H1 (cell line): ENCODE results near the gene IL1RAPL1. TPM values are rescaled to one million over a fixed set of nuclear protein-coding genes. Genes with fewer than 3 reads are reported as not detected.

Experiments
- CTCF ChIA-PET: fragments of 300-600 bp; sonication (Branson Sonifier 250); formaldehyde crosslinking; loops from one replicate; lab custom pipeline; 2021; ENCODE audit not compliant: partially characterized antibody; lab: Charles Lee
- POLR2A ChIA-PET: fragments of 300-600 bp; sonication (Branson Sonifier 250); formaldehyde crosslinking; loops from one replicate; lab custom pipeline; 2021; ENCODE audit warnings: inconsistent platforms; ENCODE audit not compliant: partially characterized antibody; lab: Charles Lee
- DNase-seq, 2 experiments: peaks; one replicate each; pipeline versions ENCODE4 v3.0.0 to v3.0.0-alpha.2; 2010 to 2022; ENCODE audit warnings: low spot score in 2 of 2, low read depth in 1 of 2, mixed read lengths in 1 of 2
- FAIRE-seq: peaks from 2 replicates; lab custom pipeline; 2011; peaks lifted over from hg19 to GRCh38; lab: Jason Lieb, UNC
- H2AFZ ChIP-seq: 2 replicates; pipeline ENCODE4 v1.8.1; 2012; ENCODE audit warnings: low read length, inconsistent platforms
- H2AK5ac ChIP-seq: 2 replicates; pipeline ENCODE4 v1.6.1; 2013; ENCODE audit warnings: low read depth, low read length
- H2BK120ac ChIP-seq: replicated peaks from 2 replicates; pipeline ENCODE3; 2013; ENCODE audit warnings: low read depth, low read length, inconsistent platforms
- H2BK12ac ChIP-seq: 2 replicates; pipeline ENCODE4 v1.6.1; 2013; ENCODE audit warnings: low read depth, low read length
- H2BK15ac ChIP-seq: 2 replicates; pipeline ENCODE4 v1.6.1; 2013; ENCODE audit warnings: low read length
- H2BK20ac ChIP-seq: 2 replicates; pipeline ENCODE4 v1.6.1; 2013; ENCODE audit warnings: low read length
- H2BK5ac ChIP-seq: 2 replicates; pipeline ENCODE4 v1.6.1; 2013; ENCODE audit warnings: low read depth, low read length
- H3K14ac ChIP-seq: 2 replicates; pipeline ENCODE4 v1.6.1; 2013; ENCODE audit warnings: inconsistent platforms; ENCODE audit not compliant: insufficient read length
- H3K18ac ChIP-seq: 2 replicates; pipeline ENCODE4 v1.6.1; 2013; ENCODE audit warnings: low read length; ENCODE audit errors: extremely low read depth
- H3K23ac ChIP-seq: 2 replicates; pipeline ENCODE4 v1.6.1; 2013; ENCODE audit warnings: inconsistent platforms; ENCODE audit not compliant: insufficient read length
- H3K23me2 ChIP-seq: 2 replicates; pipeline ENCODE4 v1.6.1; 2013; ENCODE audit warnings: low read depth, low read length
- H3K27ac ChIP-seq: 2 replicates; pipeline ENCODE4 v1.6.1; 2011; ENCODE audit warnings: low read depth, low read length, inconsistent platforms
- H3K27me3 ChIP-seq, 4 experiments: replicated peaks in 1 of 4; 1 replicate in 1 of 4; 2 replicates in 3 of 4; pipeline versions ENCODE4 v1.6.1 to v1.8.1; 2011 to 2013; ENCODE audit warnings: low read length in 3 of 4, mild to moderate bottlenecking in 3 of 4, inconsistent platforms in 2 of 4, mixed read lengths in 2 of 4, moderate library complexity in 1 of 4; ENCODE audit not compliant: control insufficient read depth in 3 of 4, insufficient read depth in 3 of 4; ENCODE audit errors: extremely low read depth in 1 of 4
- H3K36me3 ChIP-seq, 4 experiments: 2 replicates each; pipeline versions ENCODE4 v1.6.1 to v1.8.1; 2011 to 2013; ENCODE audit warnings: mild to moderate bottlenecking in 4 of 4, low read length in 3 of 4, moderate library complexity in 2 of 4, control low read depth in 1 of 4, inconsistent platforms in 1 of 4; ENCODE audit not compliant: insufficient read depth in 4 of 4, control insufficient read depth in 2 of 4
- H3K4ac ChIP-seq: replicated peaks from 2 replicates; pipeline ENCODE3; 2013; ENCODE audit warnings: low read length, low read depth, mixed read lengths, inconsistent platforms; ENCODE audit not compliant: insufficient read length
- H3K4me1 ChIP-seq, 4 experiments: replicated peaks in 1 of 4; 1 replicate in 1 of 4; 2 replicates in 3 of 4; pipeline versions ENCODE4 v1.6.1 to v1.8.1; 2011 to 2013; ENCODE audit warnings: low read length in 3 of 4, inconsistent platforms in 2 of 4, mixed read lengths in 1 of 4; ENCODE audit not compliant: insufficient read depth in 4 of 4, control insufficient read depth in 3 of 4
- H3K4me2 ChIP-seq, 2 experiments: 2 replicates each; pipeline versions ENCODE4 v1.6.1 to v1.8.1; 2011 to 2013; ENCODE audit warnings: low read depth in 2 of 2, low read length in 2 of 2, control low read depth in 1 of 2, inconsistent platforms in 1 of 2, mild to moderate bottlenecking in 1 of 2; ENCODE audit not compliant: insufficient read depth in 1 of 2
- H3K4me3 ChIP-seq, 4 experiments: fragments of 200-600, 300-600 bp in 1 of 4; sonication (generic), shearing (Covaris generic), sonication (Bioruptor Twin) in 1 of 4; 2 replicates each; pipeline versions ENCODE4 v1.5.1 to v1.8.1; 2011 to 2016; ENCODE audit warnings: low read length in 4 of 4, low read depth in 3 of 4, control low read depth in 2 of 4, inconsistent platforms in 2 of 4, mild to moderate bottlenecking in 2 of 4, mixed read lengths in 1 of 4, moderate library complexity in 1 of 4; ENCODE audit not compliant: insufficient read depth in 2 of 4; ENCODE audit errors: extremely low read depth in 1 of 4
- H3K56ac ChIP-seq: replicated peaks from 2 replicates; pipeline ENCODE3; 2013; ENCODE audit warnings: low read depth, mild to moderate bottlenecking, mixed read lengths, low read length, inconsistent platforms; ENCODE audit not compliant: insufficient read length
- H3K79me1 ChIP-seq: 2 replicates; pipeline ENCODE4 v1.6.1; 2013; ENCODE audit warnings: low read depth, low read length, control low read depth
- H3K79me2 ChIP-seq, 2 experiments: 2 replicates each; pipeline versions ENCODE4 v1.6.1 to v1.8.1; 2012 to 2013; ENCODE audit warnings: low read length in 2 of 2, mild to moderate bottlenecking in 2 of 2, inconsistent platforms in 1 of 2; ENCODE audit not compliant: insufficient read depth in 2 of 2, control insufficient read depth in 1 of 2
- H3K9ac ChIP-seq, 4 experiments: replicated peaks in 1 of 4; 1 replicate in 1 of 4; 2 replicates in 3 of 4; pipeline versions ENCODE4 v1.6.1 to v1.8.1; 2011 to 2013; ENCODE audit warnings: low read depth in 3 of 4, low read length in 3 of 4, control low read depth in 2 of 4, mild to moderate bottlenecking in 2 of 4, moderate library complexity in 2 of 4, inconsistent platforms in 1 of 4; ENCODE audit errors: extremely low read depth in 1 of 4
- H3K9me3 ChIP-seq, 2 experiments: 2 replicates each; pipeline versions ENCODE4 v1.6.1 to v1.8.1; 2012 to 2013; ENCODE audit warnings: mild to moderate bottlenecking in 2 of 2, moderate library complexity in 2 of 2, control low read depth in 1 of 2, inconsistent platforms in 1 of 2, low read depth in 1 of 2, low read length in 1 of 2, mixed read lengths in 1 of 2; ENCODE audit not compliant: insufficient read depth in 2 of 2
- H4K20me1 ChIP-seq, 2 experiments: replicated peaks in 1 of 2; 2 replicates each; pipeline versions ENCODE3 to v1.8.1; 2011 to 2013; ENCODE audit warnings: inconsistent platforms in 2 of 2, low read length in 2 of 2, mild to moderate bottlenecking in 1 of 2; ENCODE audit not compliant: insufficient read depth in 2 of 2, control insufficient read depth in 1 of 2
- H4K5ac ChIP-seq: 2 replicates; pipeline ENCODE4 v1.6.1; 2013; ENCODE audit warnings: low read length, low read depth, mixed read lengths, inconsistent platforms; ENCODE audit not compliant: insufficient read length
- H4K8ac ChIP-seq: 2 replicates; pipeline ENCODE4 v1.8.0; 2013; ENCODE audit warnings: mild to moderate bottlenecking, moderate library complexity, low read length, inconsistent platforms; ENCODE audit not compliant: insufficient read depth; ENCODE audit errors: extremely low read depth
- H4K91ac ChIP-seq: replicated peaks from 2 replicates; pipeline ENCODE3; 2013; ENCODE audit warnings: low read length, mixed read lengths, inconsistent platforms; ENCODE audit not compliant: insufficient read length
- CTBP2 ChIP-seq: IDR thresholded peaks from 2 replicates; pipeline ENCODE4 v1.7.0; 2011; ENCODE audit warnings: borderline replicate concordance, mild to moderate bottlenecking, moderate library complexity, mixed read lengths, low read length; ENCODE audit not compliant: insufficient read depth, insufficient read length
- WGBS, 2 experiments: shearing (Covaris generic) in 1 of 2; methylation state at CpG; one replicate each; pipeline versions ENCODE4 v1.1.6 to v1.1.7; 2013 to 2015; ENCODE audit warnings: low lambda C conversion rate in 2 of 2, mixed read lengths in 2 of 2, inconsistent platforms in 1 of 2, low coverage in 1 of 2, missing lambda C conversion rate in 1 of 2; ENCODE audit not compliant: insufficient replicate concordance in 2 of 2, insufficient coverage in 1 of 2, insufficient read length in 1 of 2; ENCODE audit errors: extremely low coverage in 1 of 2, missing lambda C conversion rate in 1 of 2; 5-methylcytosine and 5-hydroxymethylcytosine counted together
- polyA plus RNA-seq, 7 experiments: library from polyadenylated mRNA; depleted of rRNA in 3 of 7; stranded (reverse) in 5 of 7; unstranded in 2 of 7; fragments of >200 nt in 5 of 7; fragments of 200-250 nt in 2 of 7; gene quantifications; 1 replicate in 5 of 7; 2 replicates in 1 of 7; 4 replicates in 1 of 7; pipeline versions ENCODE4 v1.2.1 to v1.2.3, GENCODE V29; 2011 to 2013; ENCODE audit warnings: missing spikeins in 2 of 7, mixed read lengths in 2 of 7
- total RNA-seq: library from RNA; stranded (reverse); fragmentation: NEBNext Ultra II Directional; extraction: Animal tissue kit (Norgen Biotek cat#: 25700); gene quantifications from 2 replicates; pipeline ENCODE4 v1.2.1, GENCODE V29; 2021

IL1RAPL1 gene
- total and polyA plus RNA-seq, 2 of the 8 experiments (the other 6 are each of a cell fraction or from before 2014, with no cell fraction given), result 0.11 to 0.35 TPM

DNA sequence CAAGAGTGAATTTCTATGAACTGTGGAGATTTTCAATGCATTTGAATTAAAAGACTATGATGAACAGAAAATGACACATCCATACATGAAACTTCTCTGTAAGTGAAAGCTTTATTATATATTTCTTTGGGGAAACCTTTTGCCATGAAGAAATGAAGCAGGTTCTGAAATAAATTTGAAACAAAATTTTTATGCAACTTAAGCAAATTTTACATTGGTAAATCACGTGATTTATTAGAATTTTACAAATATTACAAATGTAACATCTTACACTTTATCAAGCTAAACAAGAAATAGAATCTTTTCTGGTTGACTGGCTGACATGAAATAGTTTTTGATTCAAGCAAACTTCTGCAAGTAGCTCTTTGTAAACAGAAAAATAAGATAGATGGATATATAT, 131.2 kb downstream of the IL1RAPL1 start:
- FAIRE-seq (no peak), DNase-seq (no peak)
- no peak overlapping the region for H3K4me2 ChIP-seq
- H3K18ac ChIP-seq, result no peak overlapping the region
- H4K8ac ChIP-seq, result no peak overlapping the region
- H3K56ac ChIP-seq, result no peak overlapping the region
- no peak overlapping the region for H2AFZ ChIP-seq
- no peaks in the 10 kb centered on the region for H3K27me3 ChIP-seq
- H3K79me1 ChIP-seq, result no peaks in the 10 kb centered on the region
- H2BK12ac ChIP-seq, result no peak overlapping the region
- H3K36me3 ChIP-seq, result no peaks in the 10 kb centered on the region
- no peaks in the 10 kb centered on the region for H3K9me3 ChIP-seq
- H4K5ac ChIP-seq, result no peak overlapping the region
- H3K4me1 ChIP-seq, result no peaks in the 10 kb centered on the region
- no peak overlapping the region for H3K23ac ChIP-seq
- H3K79me2 ChIP-seq, result no peaks in the 10 kb centered on the region
- no peak overlapping the region for H2BK15ac ChIP-seq
- ChIA-PET CTCF (no interaction called here), POLR2A (no interaction called here)
- H3K14ac ChIP-seq, result no peak overlapping the region
- H3K9ac ChIP-seq, result no peak overlapping the region
- 100% methylated on average over 1 of the region's 1 CpG; no CpG with 5 or more reads in 1 of the 2 experiments for WGBS, 2 experiments
- H4K20me1 ChIP-seq, result no peaks in the 10 kb centered on the region
- H3K4me3 ChIP-seq, result no peak overlapping the region
- H4K91ac ChIP-seq, result no peak overlapping the region
- H2BK120ac ChIP-seq, result no peak overlapping the region
- no peak overlapping the region for H2BK5ac ChIP-seq
- H3K27ac ChIP-seq, result no peak overlapping the region
- no peak overlapping the region for H2AK5ac ChIP-seq
- no peak overlapping the region for H2BK20ac ChIP-seq
- no peak overlapping the region for H3K4ac ChIP-seq
- H3K23me2 ChIP-seq, result no peaks in the 10 kb centered on the region
- TF ChIP-seq CTBP2, result no peak
